Prostate gland (tissue), 2 donors: ENCODE measurements around the gene POU3F3.

Source experiments
- CTCF ChIP-seq, 4 experiments: fragments of 200-600 bp in 2 of 4; fragments of 450-650 bp in 2 of 4; sonication (generic) in 2 of 4; IDR thresholded peaks; 1 replicate in 3 of 4; 2 replicates in 1 of 4; pipeline ENCODE4 v1.5.1; 2016 to 2019; ENCODE audit warnings: antibody characterized with exemption in 4 of 4, mild to moderate bottlenecking in 2 of 4, moderate library complexity in 2 of 4
- POLR2AphosphoS5 ChIP-seq: sonication (generic); formaldehyde crosslinking; IDR thresholded peaks from one replicate; pipeline ENCODE4 v1.6.1; 2017; ENCODE audit warnings: antibody characterized with exemption

DNA sequence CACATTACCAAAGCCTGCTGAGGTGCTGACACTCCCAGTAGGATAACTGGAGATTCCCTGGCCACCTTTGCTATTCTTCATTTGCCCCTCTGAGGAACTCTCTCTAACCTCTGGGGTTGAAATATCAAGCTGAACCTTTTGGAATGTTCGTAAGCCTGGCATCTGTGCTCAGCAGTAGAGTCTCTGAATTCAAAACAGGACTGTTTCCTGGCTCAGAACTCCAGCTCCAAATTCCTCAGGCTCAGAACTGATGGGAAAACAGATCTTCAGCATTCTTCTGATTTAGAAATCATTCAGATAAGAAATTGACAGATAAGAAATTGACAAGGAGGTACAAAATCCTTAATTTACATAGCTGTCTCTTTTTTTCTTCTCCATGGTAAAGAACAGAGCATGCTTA, 22.2 kb upstream of the POU3F3 start:
- TF ChIP-seq POLR2AphosphoS5 (no peak), CTCF (IDR thresholded peaks at IDR 0.05) (no peak)
